ENCODE results near the gene ANKFN1. TPM values are rescaled to one million over a fixed set of nuclear protein-coding genes. Genes with fewer than 3 reads are reported as not detected.

The ANKFN1 gene
- total RNA-seq, 1 experiment from 2014 or later = not detected

GRCh38 chr17:56475116-56475515, 321.8 kb downstream of the ANKFN1 start:
- no peak overlapping the region for H3K9ac ChIP-seq (ENCODE audit: extremely low read depth, insufficient read length, low read length)
- H4K5ac ChIP-seq (ENCODE audit: insufficient read length, low read depth, low read length) = no peak overlapping the region
- no peak overlapping the region for H4K8ac ChIP-seq (replicated peaks; ENCODE audit: insufficient read length, low read depth, low read length)
- H3K36me3 Mint-ChIP-seq (ENCODE audit: insufficient read depth in 1 of 3, low read depth in 3 of 3) = peaks cover 0 to 15% (median 0%) of the 10 kb centered on the region in 3 experiments; a peak in 2 of 7 replicates
- no peak overlapping the region for H2AK5ac ChIP-seq (ENCODE audit: insufficient read length, low read length)
- no peak overlapping the region for H2BK20ac ChIP-seq (ENCODE audit: low read depth, low read length, poor library complexity, severe bottlenecking)
- no peaks in the 10 kb centered on the region for H3K23me2 ChIP-seq (ENCODE audit: insufficient read length, low read depth, low read length, poor library complexity, severe bottlenecking)
- TF ChIP-seq CTCF (conservative IDR thresholded peaks at IDR 0.05) = no peak
- no peak overlapping the region for H3K56ac ChIP-seq (ENCODE audit: insufficient read length, low read depth, low read length)
- no peak overlapping the region for H3T11ph ChIP-seq (ENCODE audit: low read length)
- no peaks in the 10 kb centered on the region for H4K20me1 ChIP-seq (ENCODE audit: control insufficient read depth, insufficient read depth, insufficient read length)
- no peak overlapping the region for H3K4ac ChIP-seq (ENCODE audit: low read depth, low read length)
- H3K4me2 ChIP-seq (ENCODE audit: insufficient read depth, insufficient read length, low read length) = no peak overlapping the region
- H3K9me3 ChIP-seq (ENCODE audit: control insufficient read depth, low read depth, low read length) = no peaks in the 10 kb centered on the region
- H4K91ac ChIP-seq (ENCODE audit: insufficient read length, low read depth, low read length) = no peak overlapping the region
- H3K27ac Mint-ChIP-seq = no peak overlapping the region
- no peak overlapping the region for H2BK15ac ChIP-seq (ENCODE audit: low read depth, low read length)
- no peaks in the 10 kb centered on the region for H3K27me3 Mint-ChIP-seq (ENCODE audit: low read depth)
- H3K23ac ChIP-seq (ENCODE audit: insufficient read length, low read depth, low read length) = no peak overlapping the region
- no peak overlapping the region; a peak in 1 of 5 replicates for H3K4me3 Mint-ChIP-seq
- no peaks in the 10 kb centered on the region for H3K79me1 ChIP-seq (ENCODE audit: insufficient read depth, low read depth, low read length, poor library complexity, severe bottlenecking)
- H3K27ac ChIP-seq (ENCODE audit: insufficient read length, low read depth, low read length) = no peak overlapping the region
- H2BK12ac ChIP-seq (ENCODE audit: insufficient read length, low read depth, low read length) = no peak overlapping the region
- WGBS (ENCODE audit: extremely low coverage, insufficient read length, low lambda C conversion rate) = no CpG with 5 or more reads among the region's 1 CpG
- peaks cover 12 to 13% of the 10 kb centered on the region in 2 experiments; a peak in 4 of 5 replicates for H3K9me3 Mint-ChIP-seq
- no peaks in the 10 kb centered on the region for H3K4me1 ChIP-seq (ENCODE audit: insufficient read depth, low read length)
- H3K14ac ChIP-seq (ENCODE audit: insufficient read depth, low read length) = no peak overlapping the region
- no peaks in the 10 kb centered on the region for H3K79me2 ChIP-seq (ENCODE audit: insufficient read depth, low read length)
- DNase-seq = no peak
- no peaks in the 10 kb centered on the region for H3K27me3 ChIP-seq (ENCODE audit: insufficient read depth, low read length)
- no peak overlapping the region for H2BK5ac ChIP-seq (ENCODE audit: insufficient read length, low read length)
- H3K4me1 Mint-ChIP-seq = 0 out of 4 replicates have a peak, but pooled peaks cover 0 to 7% of the 10 kb centered on the region in 2 experiments
- H2BK120ac ChIP-seq (ENCODE audit: low read depth, low read length, poor library complexity, severe bottlenecking) = no peak overlapping the region
- H2AFZ ChIP-seq (ENCODE audit: low read length) = no peak overlapping the region
- no peak overlapping the region for H3K18ac ChIP-seq (ENCODE audit: insufficient read length, low read depth, low read length)
